ENCODE results near the gene KRTAP10-7.
"Not testable (repeated sequence)": the region's sequence is repeated elsewhere in the genome, so short reads cannot be mapped to it uniquely, and the experiment has no call there.

DNA sequence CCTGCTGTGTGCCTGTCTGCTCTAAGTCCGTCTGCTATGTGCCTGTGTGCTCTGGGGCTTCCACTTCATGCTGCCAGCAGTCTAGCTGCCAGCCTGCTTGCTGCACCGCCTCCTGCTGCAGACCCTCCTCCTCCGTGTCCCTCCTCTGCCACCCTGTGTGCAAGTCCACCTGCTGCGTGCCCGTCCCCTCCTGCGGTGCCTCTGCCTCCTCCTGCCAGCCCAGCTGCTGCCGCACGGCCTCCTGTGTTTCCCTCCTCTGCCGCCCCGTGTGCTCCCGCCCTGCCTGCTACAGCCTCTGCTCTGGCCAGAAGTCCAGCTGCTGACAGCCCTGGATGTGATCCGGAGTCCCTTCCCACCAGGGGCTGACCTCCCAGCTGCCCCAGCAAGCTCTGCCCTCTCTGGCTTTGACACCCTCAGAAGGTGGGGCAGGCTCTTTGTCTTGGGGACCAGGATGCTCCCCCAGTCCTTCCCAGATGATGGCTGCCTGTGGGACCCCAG lies 37.5 kb downstream of the KRTAP10-7 start:
- TF ChIP-seq, protein P1, sequence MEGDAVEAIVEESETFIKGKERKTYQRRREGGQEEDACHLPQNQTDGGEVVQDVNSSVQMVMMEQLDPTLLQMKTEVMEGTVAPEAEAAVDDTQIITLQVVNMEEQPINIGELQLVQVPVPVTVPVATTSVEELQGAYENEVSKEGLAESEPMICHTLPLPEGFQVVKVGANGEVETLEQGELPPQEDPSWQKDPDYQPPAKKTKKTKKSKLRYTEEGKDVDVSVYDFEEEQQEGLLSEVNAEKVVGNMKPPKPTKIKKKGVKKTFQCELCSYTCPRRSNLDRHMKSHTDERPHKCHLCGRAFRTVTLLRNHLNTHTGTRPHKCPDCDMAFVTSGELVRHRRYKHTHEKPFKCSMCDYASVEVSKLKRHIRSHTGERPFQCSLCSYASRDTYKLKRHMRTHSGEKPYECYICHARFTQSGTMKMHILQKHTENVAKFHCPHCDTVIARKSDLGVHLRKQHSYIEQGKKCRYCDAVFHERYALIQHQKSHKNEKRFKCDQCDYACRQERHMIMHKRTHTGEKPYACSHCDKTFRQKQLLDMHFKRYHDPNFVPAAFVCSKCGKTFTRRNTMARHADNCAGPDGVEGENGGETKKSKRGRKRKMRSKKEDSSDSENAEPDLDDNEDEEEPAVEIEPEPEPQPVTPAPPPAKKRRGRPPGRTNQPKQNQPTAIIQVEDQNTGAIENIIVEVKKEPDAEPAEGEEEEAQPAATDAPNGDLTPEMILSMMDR (IDR thresholded peaks at IDR 0.05) = not testable (repeated sequence)
- not testable (repeated sequence) for TF ChIP-seq POLR2A (IDR thresholded peaks at IDR 0.05)
